ENCODE data around the gene WAPL.

DNA sequence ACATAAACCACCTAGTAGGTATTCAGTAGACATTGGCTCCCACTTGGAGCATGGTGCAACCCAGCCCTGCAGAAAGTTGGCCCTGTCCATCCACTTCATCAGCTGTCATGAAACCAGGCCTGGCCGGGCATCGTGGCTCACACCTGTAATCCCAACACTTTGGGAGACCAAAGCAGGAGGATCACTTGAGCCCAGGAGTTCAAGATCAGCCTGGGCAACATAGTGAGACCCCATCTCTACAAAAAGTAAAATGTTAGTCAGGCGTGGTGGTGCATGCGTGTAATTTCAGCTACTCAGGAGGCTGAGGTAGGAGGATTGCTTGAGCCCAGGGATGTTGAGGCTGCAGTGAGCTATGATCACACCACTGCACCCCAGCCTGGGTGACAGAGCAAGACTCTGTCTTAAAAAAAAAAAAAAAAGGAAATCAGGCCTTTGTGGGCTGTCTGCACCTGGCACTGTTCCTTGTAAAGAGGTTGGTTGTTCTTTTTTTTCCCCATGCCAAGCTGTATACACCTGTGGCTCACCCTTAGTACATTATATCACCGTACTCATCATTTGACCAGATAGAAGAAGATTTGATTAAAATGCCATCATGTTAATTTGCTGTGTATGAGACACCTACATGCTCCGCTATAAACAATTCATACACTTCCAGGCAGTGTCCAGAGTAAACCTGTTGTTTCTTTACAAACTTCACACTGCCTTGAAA, 109.6 kb downstream of the WAPL start:
- TF ChIP-seq, protein P1, sequence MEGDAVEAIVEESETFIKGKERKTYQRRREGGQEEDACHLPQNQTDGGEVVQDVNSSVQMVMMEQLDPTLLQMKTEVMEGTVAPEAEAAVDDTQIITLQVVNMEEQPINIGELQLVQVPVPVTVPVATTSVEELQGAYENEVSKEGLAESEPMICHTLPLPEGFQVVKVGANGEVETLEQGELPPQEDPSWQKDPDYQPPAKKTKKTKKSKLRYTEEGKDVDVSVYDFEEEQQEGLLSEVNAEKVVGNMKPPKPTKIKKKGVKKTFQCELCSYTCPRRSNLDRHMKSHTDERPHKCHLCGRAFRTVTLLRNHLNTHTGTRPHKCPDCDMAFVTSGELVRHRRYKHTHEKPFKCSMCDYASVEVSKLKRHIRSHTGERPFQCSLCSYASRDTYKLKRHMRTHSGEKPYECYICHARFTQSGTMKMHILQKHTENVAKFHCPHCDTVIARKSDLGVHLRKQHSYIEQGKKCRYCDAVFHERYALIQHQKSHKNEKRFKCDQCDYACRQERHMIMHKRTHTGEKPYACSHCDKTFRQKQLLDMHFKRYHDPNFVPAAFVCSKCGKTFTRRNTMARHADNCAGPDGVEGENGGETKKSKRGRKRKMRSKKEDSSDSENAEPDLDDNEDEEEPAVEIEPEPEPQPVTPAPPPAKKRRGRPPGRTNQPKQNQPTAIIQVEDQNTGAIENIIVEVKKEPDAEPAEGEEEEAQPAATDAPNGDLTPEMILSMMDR (IDR thresholded peaks at IDR 0.05), result no peak
- no peak for TF ChIP-seq POLR2A (IDR thresholded peaks at IDR 0.05)
